Liver (tissue), 9 donors: Measurements from ENCODE around the gene SH2D3A. TPM values are rescaled to one million over a fixed set of nuclear protein-coding genes. Genes with fewer than 3 reads are reported as not detected.

Experiments used
- DNase-seq: peaks from one replicate; pipeline ENCODE4 v3.0.0-alpha.2; 2017; ENCODE audit warnings: low spot score
- H3K27ac ChIP-seq, 2 donors: one replicate each; pipeline ENCODE4 v1.7.0; 2013; ENCODE audit warnings: inconsistent platforms in 2 of 2, low read length in 2 of 2, control low read depth in 1 of 2, low read depth in 1 of 2, mild to moderate bottlenecking in 1 of 2
- H3K27me3 ChIP-seq, 4 donors: one replicate each; pipeline versions ENCODE4 v1.6.1 to v1.7.0; 2013; ENCODE audit warnings: low read length in 3 of 4, inconsistent platforms in 1 of 4, mild to moderate bottlenecking in 1 of 4, moderate library complexity in 1 of 4; ENCODE audit not compliant: control insufficient read depth in 4 of 4, insufficient read depth in 4 of 4
- H3K36me3 ChIP-seq, 4 donors: one replicate each; pipeline versions ENCODE4 v1.6.1 to v1.7.0; 2013; ENCODE audit warnings: low read length in 3 of 4, mild to moderate bottlenecking in 3 of 4, low read depth in 1 of 4, moderate library complexity in 1 of 4; ENCODE audit not compliant: control insufficient read depth in 4 of 4, insufficient read depth in 3 of 4
- H3K4me1 ChIP-seq, 4 donors: one replicate each; pipeline versions ENCODE4 v1.6.1 to v1.7.0; 2013; ENCODE audit warnings: low read length in 3 of 4, mild to moderate bottlenecking in 3 of 4, moderate library complexity in 1 of 4; ENCODE audit not compliant: control insufficient read depth in 4 of 4, insufficient read depth in 4 of 4
- H3K4me3 ChIP-seq, 3 donors: one replicate each; pipeline versions ENCODE4 v1.6.1 to v1.7.0; 2013; ENCODE audit warnings: low read length in 3 of 3, control low read depth in 1 of 3, low read depth in 1 of 3, mild to moderate bottlenecking in 1 of 3
- H3K9ac ChIP-seq, 2 donors: one replicate each; pipeline ENCODE4 v1.7.0; 2013; ENCODE audit warnings: low read length in 2 of 2, mild to moderate bottlenecking in 2 of 2, moderate library complexity in 2 of 2, control low read depth in 1 of 2, low read depth in 1 of 2
- H3K9me3 ChIP-seq, 4 donors: one replicate each; pipeline versions ENCODE4 v1.6.1 to v1.7.0; 2013; ENCODE audit warnings: low read length in 3 of 4; ENCODE audit not compliant: control insufficient read depth in 4 of 4
- EGR1 ChIP-seq, 2 donors: IDR thresholded peaks; 2 replicates each; pipeline ENCODE4 v1.6.1; 2016 to 2018; ENCODE audit warnings: antibody characterized with exemption in 2 of 2, low read depth in 2 of 2
- FOXA1 ChIP-seq: IDR thresholded peaks from 2 replicates; pipeline ENCODE4 v1.6.1; 2016; ENCODE audit warnings: antibody characterized with exemption
- FOXA2 ChIP-seq: IDR thresholded peaks from 2 replicates; pipeline ENCODE4 v1.6.1; 2016; ENCODE audit warnings: antibody characterized with exemption
- GABPA ChIP-seq, 2 donors: IDR thresholded peaks in 1 of 2; conservative IDR thresholded peaks in 1 of 2; 2 replicates each; pipeline ENCODE4 v1.6.1; 2016; ENCODE audit warnings: antibody characterized with exemption in 2 of 2, mild to moderate bottlenecking in 1 of 2, moderate library complexity in 1 of 2
- HNF4A ChIP-seq, 2 donors: conservative IDR thresholded peaks; 2 replicates each; pipeline ENCODE4 v1.6.1; 2016; ENCODE audit warnings: antibody characterized with exemption in 2 of 2, mild to moderate bottlenecking in 2 of 2
- HNF4G ChIP-seq: IDR thresholded peaks from 2 replicates; pipeline ENCODE4 v1.6.1; 2016; ENCODE audit warnings: antibody characterized with exemption
- JUND ChIP-seq, 2 donors: IDR thresholded peaks; 2 replicates each; pipeline ENCODE4 v1.6.1; 2016; ENCODE audit warnings: antibody characterized with exemption in 2 of 2
- NR2F2 ChIP-seq: IDR thresholded peaks from 2 replicates; pipeline ENCODE4 v1.6.1; 2016; ENCODE audit warnings: antibody characterized with exemption
- RAD21 ChIP-seq, 2 donors: IDR thresholded peaks; 2 replicates each; pipeline ENCODE4 v1.6.1; 2016; ENCODE audit warnings: antibody characterized with exemption in 2 of 2, mild to moderate bottlenecking in 2 of 2
- RXRA ChIP-seq, 2 donors: IDR thresholded peaks; 2 replicates each; pipeline ENCODE4 v1.6.1; 2017 to 2018; ENCODE audit warnings: antibody characterized with exemption in 2 of 2, mild to moderate bottlenecking in 1 of 2
- SP1 ChIP-seq: IDR thresholded peaks from 2 replicates; pipeline ENCODE4 v1.6.1; 2018; ENCODE audit warnings: antibody characterized with exemption, mild to moderate bottlenecking
- TAF1 ChIP-seq: conservative IDR thresholded peaks from 2 replicates; pipeline ENCODE4 v1.6.1; 2016; ENCODE audit warnings: antibody characterized with exemption, mild to moderate bottlenecking
- YY1 ChIP-seq: IDR thresholded peaks from 2 replicates; pipeline ENCODE4 v1.6.1; 2016; ENCODE audit warnings: antibody characterized with exemption, mild to moderate bottlenecking
- WGBS: extraction: QIAGEN DNeasy Blood & Tissue Kit; methylation state at CpG from one replicate; pipeline ENCODE4 v1.1.7; 2013; 5-methylcytosine and 5-hydroxymethylcytosine counted together
- polyA plus RNA-seq, 2 donors: library from polyadenylated mRNA; stranded (reverse) in 1 of 2; unstranded in 1 of 2; fragments of 200-250 nt in 1 of 2; fragments of >200 nt in 1 of 2; fragmentation: Nextera tagmentation in 1 of 2; extraction: Ambion mirVana in 1 of 2; gene quantifications; one replicate each; pipeline versions ENCODE4 v1.2.1 to v1.2.3, GENCODE V29; 2013 to 2015
- total RNA-seq, 2 donors: library from RNA; depleted of rRNA; stranded (reverse); fragments of >200 nt; gene quantifications; one replicate each; pipeline ENCODE4 v1.2.3, GENCODE V29; 2014
- TF ChIP-seq, protein P1 (sequence below): IDR thresholded peaks from 2 replicates; pipeline ENCODE4 v1.6.1; 2016; ENCODE audit warnings: antibody characterized with exemption
- TF ChIP-seq, protein P2 (sequence below): IDR thresholded peaks from 2 replicates; pipeline ENCODE4 v1.6.1; 2016; ENCODE audit warnings: antibody characterized with exemption, mild to moderate bottlenecking
- TF ChIP-seq, protein P3 (sequence below): IDR thresholded peaks from 2 replicates; pipeline ENCODE4 v1.6.1; 2016; ENCODE audit warnings: antibody characterized with exemption
- TF ChIP-seq, protein P4 (sequence below): IDR thresholded peaks from 2 replicates; pipeline ENCODE4 v1.6.1; 2016; ENCODE audit warnings: antibody characterized with exemption
- TF ChIP-seq, protein P5 (sequence below): fragments of 150-350 bp; IDR thresholded peaks from 2 replicates; pipeline ENCODE4 v1.5.1; 2017; ENCODE audit warnings: improper control_type of control experiment, low read depth, low read length; ENCODE audit not compliant: missing input control
- donor health status: healthy.
- donor health status: healthy.
- donor health status: healthy.
- donor health status: healthy.
- donor health status: healthy.

Gene SH2D3A
- total and polyA plus RNA-seq, 4 donors: 0.23 to 1.0 (median 0.77) TPM

DNA sequence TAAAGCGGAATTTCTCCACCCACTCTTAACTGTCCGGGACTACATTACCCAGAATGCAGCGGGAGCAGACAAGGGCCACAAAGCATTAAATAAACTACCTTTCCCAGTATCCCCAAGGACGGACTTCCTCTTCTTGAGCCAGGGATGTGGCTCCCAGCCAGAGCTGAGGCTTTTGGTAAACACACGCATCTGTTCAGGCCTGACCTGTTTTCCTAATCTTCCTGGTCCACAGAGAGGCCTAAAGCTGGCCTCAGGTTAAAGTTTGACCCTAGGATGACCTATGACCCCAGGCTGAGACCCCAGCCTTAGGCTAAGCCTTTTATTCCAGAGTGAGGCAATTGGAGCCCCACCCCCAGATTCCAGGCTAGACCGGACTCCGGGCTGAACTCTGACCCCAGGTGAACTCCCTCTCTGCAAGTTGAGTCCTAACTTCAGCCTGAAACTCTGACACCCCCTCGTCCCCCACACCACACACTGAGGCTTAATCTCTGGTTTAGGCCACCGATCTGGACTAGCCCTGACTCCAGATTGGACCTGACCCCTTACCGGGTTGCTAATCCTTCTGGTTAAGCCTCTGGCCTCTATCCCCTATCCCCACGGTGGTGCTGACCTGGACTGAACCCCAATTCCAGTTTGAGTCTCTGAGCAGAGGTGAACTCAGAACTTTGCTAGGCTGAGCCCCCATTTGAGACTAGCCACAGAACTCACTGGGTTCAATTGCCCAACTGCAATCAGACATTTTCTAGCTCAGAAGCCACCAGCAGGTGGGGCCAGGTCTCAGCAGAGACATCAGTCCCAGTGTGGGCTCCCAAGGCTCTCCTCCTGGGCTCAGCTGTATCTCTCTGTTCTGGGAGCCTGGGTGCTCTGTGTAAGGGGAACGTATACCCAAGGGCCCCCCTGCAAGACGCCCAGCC is 29.1 kb downstream of the SH2D3A start:
- Histone ChIP-seq H3K9ac (peak overlapping the region; percentile 17 to 62), H3K9me3 (no peaks in the 10 kb centered on the region), H3K36me3 (peaks cover 0 to 3% (median 0%) of the 10 kb centered on the region in 4 donors), H3K27me3 (no peaks in the 10 kb centered on the region), H3K4me1 (peaks cover 9 to 48% (median 34%) of the 10 kb centered on the region in 4 donors), H3K27ac (peak overlapping the region; percentile 71 to 87), H3K4me3 (peak overlapping the region in 1 of 3 donors; percentile 36)
- TF ChIP-seq RAD21 (IDR thresholded peaks at IDR 0.05) (peak; percentile 81 to 86), SP1 (peak; percentile 88), FOXA2 (peak; percentile 89), TAF1 (no peak), HNF4A (conservative IDR thresholded peaks at IDR 0.05) (peak; percentile 82 to 90), JUND (IDR thresholded peaks at IDR 0.05) (peak in 1 of 2 donors; percentile 82), NR2F2 (peak; percentile 100), YY1 (peak; percentile 84), RXRA (IDR thresholded peaks at IDR 0.05) (peak; percentile 98 to 99), FOXA1 (peak; percentile 76), EGR1 (IDR thresholded peaks at IDR 0.05; ENCODE audit: low read depth in 2 of 2) (peak; percentile 88 to 96), HNF4G (peak; percentile 53), GABPA (IDR thresholded peaks at IDR 0.05 in 1 of 2, conservative IDR thresholded peaks at IDR 0.05 in 1 of 2) (peak; percentile 27 to 95)
- TF ChIP-seq, protein P1, sequence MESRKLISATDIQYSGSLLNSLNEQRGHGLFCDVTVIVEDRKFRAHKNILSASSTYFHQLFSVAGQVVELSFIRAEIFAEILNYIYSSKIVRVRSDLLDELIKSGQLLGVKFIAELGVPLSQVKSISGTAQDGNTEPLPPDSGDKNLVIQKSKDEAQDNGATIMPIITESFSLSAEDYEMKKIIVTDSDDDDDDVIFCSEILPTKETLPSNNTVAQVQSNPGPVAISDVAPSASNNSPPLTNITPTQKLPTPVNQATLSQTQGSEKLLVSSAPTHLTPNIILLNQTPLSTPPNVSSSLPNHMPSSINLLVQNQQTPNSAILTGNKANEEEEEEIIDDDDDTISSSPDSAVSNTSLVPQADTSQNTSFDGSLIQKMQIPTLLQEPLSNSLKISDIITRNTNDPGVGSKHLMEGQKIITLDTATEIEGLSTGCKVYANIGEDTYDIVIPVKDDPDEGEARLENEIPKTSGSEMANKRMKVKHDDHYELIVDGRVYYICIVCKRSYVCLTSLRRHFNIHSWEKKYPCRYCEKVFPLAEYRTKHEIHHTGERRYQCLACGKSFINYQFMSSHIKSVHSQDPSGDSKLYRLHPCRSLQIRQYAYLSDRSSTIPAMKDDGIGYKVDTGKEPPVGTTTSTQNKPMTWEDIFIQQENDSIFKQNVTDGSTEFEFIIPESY: peak; percentile 71
- TF ChIP-seq, protein P2, sequence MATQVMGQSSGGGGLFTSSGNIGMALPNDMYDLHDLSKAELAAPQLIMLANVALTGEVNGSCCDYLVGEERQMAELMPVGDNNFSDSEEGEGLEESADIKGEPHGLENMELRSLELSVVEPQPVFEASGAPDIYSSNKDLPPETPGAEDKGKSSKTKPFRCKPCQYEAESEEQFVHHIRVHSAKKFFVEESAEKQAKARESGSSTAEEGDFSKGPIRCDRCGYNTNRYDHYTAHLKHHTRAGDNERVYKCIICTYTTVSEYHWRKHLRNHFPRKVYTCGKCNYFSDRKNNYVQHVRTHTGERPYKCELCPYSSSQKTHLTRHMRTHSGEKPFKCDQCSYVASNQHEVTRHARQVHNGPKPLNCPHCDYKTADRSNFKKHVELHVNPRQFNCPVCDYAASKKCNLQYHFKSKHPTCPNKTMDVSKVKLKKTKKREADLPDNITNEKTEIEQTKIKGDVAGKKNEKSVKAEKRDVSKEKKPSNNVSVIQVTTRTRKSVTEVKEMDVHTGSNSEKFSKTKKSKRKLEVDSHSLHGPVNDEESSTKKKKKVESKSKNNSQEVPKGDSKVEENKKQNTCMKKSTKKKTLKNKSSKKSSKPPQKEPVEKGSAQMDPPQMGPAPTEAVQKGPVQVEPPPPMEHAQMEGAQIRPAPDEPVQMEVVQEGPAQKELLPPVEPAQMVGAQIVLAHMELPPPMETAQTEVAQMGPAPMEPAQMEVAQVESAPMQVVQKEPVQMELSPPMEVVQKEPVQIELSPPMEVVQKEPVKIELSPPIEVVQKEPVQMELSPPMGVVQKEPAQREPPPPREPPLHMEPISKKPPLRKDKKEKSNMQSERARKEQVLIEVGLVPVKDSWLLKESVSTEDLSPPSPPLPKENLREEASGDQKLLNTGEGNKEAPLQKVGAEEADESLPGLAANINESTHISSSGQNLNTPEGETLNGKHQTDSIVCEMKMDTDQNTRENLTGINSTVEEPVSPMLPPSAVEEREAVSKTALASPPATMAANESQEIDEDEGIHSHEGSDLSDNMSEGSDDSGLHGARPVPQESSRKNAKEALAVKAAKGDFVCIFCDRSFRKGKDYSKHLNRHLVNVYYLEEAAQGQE: peak; percentile 58
- TF ChIP-seq, protein P3, sequence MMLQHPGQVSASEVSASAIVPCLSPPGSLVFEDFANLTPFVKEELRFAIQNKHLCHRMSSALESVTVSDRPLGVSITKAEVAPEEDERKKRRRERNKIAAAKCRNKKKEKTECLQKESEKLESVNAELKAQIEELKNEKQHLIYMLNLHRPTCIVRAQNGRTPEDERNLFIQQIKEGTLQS: peak; percentile 10
- TF ChIP-seq, protein P4, sequence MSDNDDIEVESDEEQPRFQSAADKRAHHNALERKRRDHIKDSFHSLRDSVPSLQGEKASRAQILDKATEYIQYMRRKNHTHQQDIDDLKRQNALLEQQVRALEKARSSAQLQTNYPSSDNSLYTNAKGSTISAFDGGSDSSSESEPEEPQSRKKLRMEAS: peak; percentile 75
- TF ChIP-seq, protein P5, sequence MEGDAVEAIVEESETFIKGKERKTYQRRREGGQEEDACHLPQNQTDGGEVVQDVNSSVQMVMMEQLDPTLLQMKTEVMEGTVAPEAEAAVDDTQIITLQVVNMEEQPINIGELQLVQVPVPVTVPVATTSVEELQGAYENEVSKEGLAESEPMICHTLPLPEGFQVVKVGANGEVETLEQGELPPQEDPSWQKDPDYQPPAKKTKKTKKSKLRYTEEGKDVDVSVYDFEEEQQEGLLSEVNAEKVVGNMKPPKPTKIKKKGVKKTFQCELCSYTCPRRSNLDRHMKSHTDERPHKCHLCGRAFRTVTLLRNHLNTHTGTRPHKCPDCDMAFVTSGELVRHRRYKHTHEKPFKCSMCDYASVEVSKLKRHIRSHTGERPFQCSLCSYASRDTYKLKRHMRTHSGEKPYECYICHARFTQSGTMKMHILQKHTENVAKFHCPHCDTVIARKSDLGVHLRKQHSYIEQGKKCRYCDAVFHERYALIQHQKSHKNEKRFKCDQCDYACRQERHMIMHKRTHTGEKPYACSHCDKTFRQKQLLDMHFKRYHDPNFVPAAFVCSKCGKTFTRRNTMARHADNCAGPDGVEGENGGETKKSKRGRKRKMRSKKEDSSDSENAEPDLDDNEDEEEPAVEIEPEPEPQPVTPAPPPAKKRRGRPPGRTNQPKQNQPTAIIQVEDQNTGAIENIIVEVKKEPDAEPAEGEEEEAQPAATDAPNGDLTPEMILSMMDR: peak; percentile 63
- DNase-seq: peak; percentile 63
- 5% methylated on average over 13 of the region's 13 CpGs for WGBS
